ENCODE results near the gene XPOT.
A peak's percentile ranks its signal among the peaks of the same experiment; 100 is the strongest.

Gene XPOT

DNA sequence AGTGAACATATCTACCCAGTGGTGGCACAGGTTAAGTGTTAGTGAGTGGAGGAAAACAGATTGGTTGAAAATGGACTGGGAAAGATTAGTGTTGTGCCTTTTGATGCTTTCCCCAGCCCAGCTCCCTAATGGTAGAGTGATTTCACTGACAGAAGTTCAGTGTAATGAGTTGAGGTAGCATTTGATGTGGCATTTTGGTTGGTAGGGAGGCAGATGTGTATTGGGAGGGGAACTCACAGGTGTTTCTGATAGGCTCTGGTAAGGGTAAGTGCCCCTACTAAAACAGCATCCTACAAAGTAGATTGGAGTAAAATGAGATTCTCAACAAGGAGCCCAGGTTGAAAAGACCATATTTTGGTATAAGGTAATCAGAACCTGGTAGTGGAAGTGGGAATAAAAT, 51.9 kb downstream of the XPOT start:
- Histone ChIP-seq H3K4me1 (peaks cover 24 to 63% (median 40%) of the 10 kb centered on the region in 10 experiments), H3K4me2 (peak overlapping the region in 5 of 11 experiments; percentile 12 to 68 (median 62); a peak in 7 of 22 replicates), H3K27ac (peak overlapping the region in 1 of 11 experiments; percentile 47; a peak in 2 of 22 replicates)

DNA sequence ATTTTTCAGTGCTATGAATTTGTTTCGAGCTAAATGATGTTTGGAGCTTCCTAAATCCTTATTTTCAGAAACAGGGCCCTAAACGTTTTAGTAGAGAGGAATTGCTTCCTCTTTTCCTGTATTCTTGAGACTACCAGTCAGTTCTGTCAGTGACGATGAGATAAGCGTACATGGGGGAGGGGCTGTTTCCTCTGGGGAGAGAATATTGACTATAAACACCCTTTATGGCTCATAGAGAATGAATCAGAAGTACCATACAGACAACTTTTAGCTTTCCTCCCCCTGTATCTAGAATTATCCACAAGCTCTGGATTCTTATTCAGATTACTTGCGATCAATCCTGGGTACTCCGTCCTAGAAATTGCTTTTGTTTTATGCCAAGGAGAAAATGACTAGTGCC, 52.8 kb downstream of the XPOT start:
- peak overlapping the region in 8 of 11 experiments; percentile 12 to 68 (median 58); a peak in 12 of 22 replicates for H3K4me2 ChIP-seq
- H3K9me3 ChIP-seq (replicated peaks in 1 of 11) = no peaks in the 10 kb centered on the region
- peaks cover 0 to 69% (median 37%) of the 10 kb centered on the region in 11 experiments; a peak in 14 of 22 replicates for H4K20me1 ChIP-seq
- peak overlapping the region in 4 of 11 experiments; percentile 0 to 47 (median 14); a peak in 5 of 22 replicates for H3K27ac ChIP-seq
- peaks cover 30 to 64% (median 38%) of the 10 kb centered on the region in 11 experiments for H3K36me3 ChIP-seq
- H3K9ac ChIP-seq = peak overlapping the region in 2 of 11 experiments; percentile 38 to 41; a peak in 1 of 22 replicates
- TF ChIP-seq Cebpa-rat (IDR thresholded peaks at IDR 0.05) = no peak
- no peaks in the 10 kb centered on the region for H3K27me3 ChIP-seq
- H3K4me1 ChIP-seq = peaks cover 18 to 61% (median 37%) of the 10 kb centered on the region in 10 experiments
- H3K4me3 ChIP-seq = no peak overlapping the region; a peak in 1 of 20 replicates

More for the DNA sequence above, 51.9 kb downstream of the XPOT start:
- Histone ChIP-seq H3K4me3 (no peak overlapping the region), H4K20me1 (peaks cover 0 to 61% (median 37%) of the 10 kb centered on the region in 11 experiments; a peak in 14 of 22 replicates), H3K27me3 (no peaks in the 10 kb centered on the region), H3K36me3 (peaks cover 23 to 55% (median 31%) of the 10 kb centered on the region in 11 experiments; a peak in 20 of 22 replicates), H3K9me3 (replicated peaks in 1 of 11) (no peaks in the 10 kb centered on the region), H3K9ac (peak overlapping the region in 2 of 11 experiments; percentile 31 to 36; a peak in 1 of 22 replicates)
- no peak for TF ChIP-seq Cebpa-rat (IDR thresholded peaks at IDR 0.05)

DNA sequence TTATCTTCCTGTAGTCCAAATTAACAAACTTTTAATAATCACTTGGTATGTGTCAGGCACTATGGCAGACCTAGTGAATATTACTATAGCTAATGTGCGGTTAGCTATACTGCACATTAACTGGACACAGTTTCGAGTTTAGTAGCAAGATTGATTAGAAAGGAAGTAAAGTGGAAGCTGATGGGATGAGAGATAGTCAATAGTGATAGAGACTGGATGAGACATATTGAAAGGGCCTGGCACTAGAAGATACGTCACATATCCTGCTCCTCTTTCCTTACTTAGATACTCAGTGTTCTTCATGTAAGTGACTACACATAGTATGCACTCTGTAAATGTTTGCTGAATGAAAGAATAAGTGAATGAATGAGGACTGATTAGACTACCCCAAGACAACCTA, 53.3 kb downstream of the XPOT start:
- Histone ChIP-seq H3K9me3 (replicated peaks in 1 of 11) (no peaks in the 10 kb centered on the region), H3K27me3 (no peaks in the 10 kb centered on the region), H4K20me1 (peaks cover 0 to 71% (median 37%) of the 10 kb centered on the region in 11 experiments; a peak in 14 of 22 replicates), H3K4me1 (peaks cover 18 to 61% (median 37%) of the 10 kb centered on the region in 10 experiments), H3K4me2 (peak overlapping the region in 7 of 11 experiments; percentile 12 to 68 (median 61); a peak in 11 of 22 replicates), H3K9ac (0 out of 22 replicates have a peak overlapping the region, but pooled peaks of 1 of the 11 experiments have one; percentile 41), H3K36me3 (peaks cover 32 to 68% (median 39%) of the 10 kb centered on the region in 11 experiments), H3K27ac (peak overlapping the region in 4 of 11 experiments; percentile 0 to 47 (median 14); a peak in 5 of 22 replicates), H3K4me3 (no peak overlapping the region)
- no peak for TF ChIP-seq Cebpa-rat (IDR thresholded peaks at IDR 0.05)

DNA sequence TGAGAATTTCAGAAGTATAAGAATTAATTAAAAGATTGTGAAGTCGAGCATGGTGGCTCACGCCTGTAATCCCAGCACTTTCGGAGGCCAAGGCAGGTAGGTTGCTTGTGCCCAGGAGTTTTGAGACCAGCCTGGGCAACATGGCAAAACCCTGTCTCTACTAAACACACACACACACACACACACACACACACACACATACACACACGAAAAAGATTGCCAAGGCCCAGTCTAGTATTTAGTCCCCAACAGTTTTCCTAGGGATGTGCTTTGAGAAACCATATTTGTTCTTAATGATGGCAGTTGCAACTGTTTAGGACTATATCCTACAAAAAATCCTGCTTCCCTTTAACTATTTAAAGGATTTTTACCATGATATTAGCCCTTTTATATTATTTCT, 53.7 kb downstream of the XPOT start:
- H3K27ac ChIP-seq = peak overlapping the region in 1 of 11 experiments; percentile 26; a peak in 2 of 22 replicates
- peaks cover 18 to 61% (median 37%) of the 10 kb centered on the region in 10 experiments for H3K4me1 ChIP-seq
- H3K36me3 ChIP-seq = peaks cover 36 to 73% (median 43%) of the 10 kb centered on the region in 11 experiments

DNA sequence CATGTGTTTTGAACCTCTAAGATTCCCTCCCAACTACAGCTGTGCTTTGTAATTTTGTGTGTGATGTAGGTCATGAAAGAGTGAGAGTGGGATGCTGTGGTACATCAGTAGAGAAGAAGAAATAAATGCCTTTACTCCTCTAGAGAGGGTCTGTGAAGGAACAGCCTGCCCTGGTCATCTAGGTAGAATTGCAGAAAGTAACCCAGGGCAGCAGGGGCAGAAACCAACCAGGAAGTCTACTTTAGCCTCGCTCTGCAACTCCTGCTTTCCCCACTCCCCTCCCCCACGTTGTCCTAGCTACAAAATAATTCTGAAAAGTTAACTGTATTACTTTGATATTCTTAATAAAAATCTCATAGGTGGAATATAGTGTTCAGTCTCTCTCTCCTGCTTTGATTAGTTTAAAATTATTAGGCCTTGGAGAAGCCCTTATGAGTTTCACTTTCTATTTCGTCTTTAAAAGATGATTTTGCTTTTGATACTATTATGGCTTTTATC, 55.3 kb downstream of the XPOT start:
- TF ChIP-seq Cebpa-rat (IDR thresholded peaks at IDR 0.05) = no peak
- H3K9ac ChIP-seq = peak overlapping the region; percentile 24 to 79 (median 65)
- H3K4me2 ChIP-seq = peak overlapping the region; percentile 50 to 91 (median 80)
- peak overlapping the region; percentile 33 to 84 (median 66); a peak in 21 of 22 replicates for H3K27ac ChIP-seq
- H3K9me3 ChIP-seq (replicated peaks in 1 of 11) = no peaks in the 10 kb centered on the region
- peak overlapping the region; percentile 2 to 57 (median 44); a peak in 16 of 20 replicates for H3K4me3 ChIP-seq
- no peaks in the 10 kb centered on the region for H3K27me3 ChIP-seq
- H3K36me3 ChIP-seq = peaks cover 51 to 88% (median 58%) of the 10 kb centered on the region in 11 experiments
- H4K20me1 ChIP-seq = peaks cover 0 to 55% (median 29%) of the 10 kb centered on the region in 11 experiments; a peak in 14 of 22 replicates
- peaks cover 11 to 48% (median 29%) of the 10 kb centered on the region in 10 experiments for H3K4me1 ChIP-seq

More for the DNA sequence above, 53.7 kb downstream of the XPOT start:
- Histone ChIP-seq H3K9me3 (replicated peaks in 1 of 11) (no peaks in the 10 kb centered on the region), H4K20me1 (peaks cover 0 to 71% (median 37%) of the 10 kb centered on the region in 11 experiments; a peak in 14 of 22 replicates), H3K4me3 (no peak overlapping the region), H3K9ac (no peak overlapping the region), H3K27me3 (no peaks in the 10 kb centered on the region), H3K4me2 (peak overlapping the region in 3 of 11 experiments; percentile 56 to 68 (median 62); a peak in 3 of 22 replicates)
- no peak for TF ChIP-seq Cebpa-rat (IDR thresholded peaks at IDR 0.05)

DNA sequence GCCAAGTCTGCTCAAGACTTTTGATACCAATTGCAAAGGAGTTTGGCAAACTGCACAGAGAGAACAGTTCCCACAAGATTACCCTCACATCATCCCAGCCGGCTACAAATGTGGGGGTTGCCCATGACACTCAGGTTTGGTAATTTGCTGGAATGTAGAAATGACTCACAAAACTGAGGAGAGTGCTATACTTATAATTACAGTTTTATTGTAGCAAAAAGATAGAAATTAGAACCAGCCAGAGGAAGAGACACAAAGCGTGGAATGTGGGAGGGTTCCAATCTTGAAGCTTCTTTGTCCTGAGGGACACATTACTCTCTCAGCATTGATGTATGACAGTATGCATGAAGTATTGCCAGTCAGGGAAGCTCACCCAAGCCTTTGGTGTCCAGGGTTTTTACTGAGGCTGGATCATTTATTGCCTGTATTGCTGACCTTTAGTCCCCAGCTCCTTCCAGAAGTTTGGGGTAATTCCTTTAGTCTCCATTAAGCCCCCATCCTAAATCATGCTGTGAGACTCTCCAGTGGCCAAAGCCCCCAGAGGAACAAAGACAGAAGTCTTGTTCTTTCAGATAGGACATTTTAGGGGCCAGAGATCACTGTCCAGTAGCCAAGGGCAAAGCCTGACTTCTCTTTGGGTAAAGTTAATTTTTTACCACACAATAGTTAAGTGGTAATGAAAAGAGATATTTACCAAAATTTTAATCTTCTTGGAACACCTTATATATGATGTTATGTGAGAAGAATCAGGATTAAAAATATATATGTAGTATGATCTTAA, 57.6 kb downstream of the XPOT start:
- peaks cover 63 to 93% (median 71%) of the 10 kb centered on the region in 11 experiments for H3K36me3 ChIP-seq
- no peak overlapping the region for H3K4me3 ChIP-seq
- peaks cover 11 to 27% (median 19%) of the 10 kb centered on the region in 10 experiments for H3K4me1 ChIP-seq
- H3K27ac ChIP-seq = no peak overlapping the region
- H3K9ac ChIP-seq = no peak overlapping the region
- H3K4me2 ChIP-seq = no peak overlapping the region
- H4K20me1 ChIP-seq = peaks cover 0 to 35% (median 20%) of the 10 kb centered on the region in 11 experiments; a peak in 11 of 22 replicates
- TF ChIP-seq Cebpa-rat (IDR thresholded peaks at IDR 0.05) = no peak
- H3K9me3 ChIP-seq (replicated peaks in 1 of 11) = no peaks in the 10 kb centered on the region
- no peaks in the 10 kb centered on the region for H3K27me3 ChIP-seq

DNA sequence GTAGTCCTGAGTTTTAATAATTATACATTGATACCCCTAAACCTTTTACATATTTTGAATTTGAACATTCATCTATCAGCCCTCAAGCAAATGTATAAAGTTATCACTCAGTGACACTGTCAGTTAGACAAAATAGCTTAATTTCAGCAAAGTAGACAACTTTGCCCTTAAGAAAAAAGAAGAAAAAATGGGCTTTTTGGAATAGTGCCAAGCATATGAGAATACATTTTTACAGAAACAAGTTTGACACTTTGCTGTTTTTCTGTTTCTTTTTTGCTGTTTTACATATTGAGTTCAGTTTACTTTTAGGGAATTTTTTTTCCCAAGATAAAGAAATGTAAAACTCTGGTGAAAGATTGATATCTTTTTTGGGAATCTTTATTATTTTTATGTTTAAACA, 62.0 kb downstream of the XPOT start:
- H3K4me3 ChIP-seq = no peak overlapping the region
- H3K4me1 ChIP-seq = no peaks in the 10 kb centered on the region
- no peaks in the 10 kb centered on the region for H3K27me3 ChIP-seq
- H4K20me1 ChIP-seq = peaks cover 0 to 21% (median 4%) of the 10 kb centered on the region in 11 experiments; a peak in 8 of 22 replicates
- no peak overlapping the region for H3K27ac ChIP-seq
- H3K9ac ChIP-seq = no peak overlapping the region
- H3K4me2 ChIP-seq = no peak overlapping the region
- TF ChIP-seq Cebpa-rat (IDR thresholded peaks at IDR 0.05) = no peak
- H3K9me3 ChIP-seq (replicated peaks in 1 of 11) = no peaks in the 10 kb centered on the region
- H3K36me3 ChIP-seq = peaks cover 86 to 100% (median 94%) of the 10 kb centered on the region in 11 experiments

DNA sequence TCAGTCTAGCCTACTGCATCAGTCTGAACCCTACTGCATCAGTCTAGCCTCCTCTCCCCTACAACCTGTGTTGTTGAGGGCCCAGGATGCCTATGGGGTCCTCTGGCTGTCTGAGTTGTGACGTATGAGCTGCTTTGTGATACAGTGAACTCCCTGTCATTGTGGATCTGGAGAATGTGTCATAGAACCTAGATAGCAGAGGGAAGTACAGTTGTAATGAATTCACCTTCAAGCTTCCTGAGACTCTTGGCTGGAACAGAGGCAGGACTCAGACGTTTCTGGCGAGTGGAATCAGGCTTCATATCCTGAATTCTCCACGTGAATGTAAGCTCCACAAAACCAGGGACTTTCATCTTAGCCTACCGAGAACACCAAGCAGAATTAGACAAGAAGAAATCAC, 64.8 kb downstream of the XPOT start:
- Histone ChIP-seq H4K20me1 (peaks cover 0 to 19% (median 4%) of the 10 kb centered on the region in 11 experiments; a peak in 6 of 22 replicates), H3K36me3 (peaks cover 84 to 100% (median 95%) of the 10 kb centered on the region in 11 experiments), H3K9ac (no peak overlapping the region), H3K4me1 (no peaks in the 10 kb centered on the region), H3K4me3 (no peak overlapping the region), H3K27me3 (no peaks in the 10 kb centered on the region), H3K9me3 (replicated peaks in 1 of 11) (peaks cover 0 to 6% (median 0%) of the 10 kb centered on the region in 11 experiments; a peak in 3 of 22 replicates), H3K27ac (no peak overlapping the region), H3K4me2 (no peak overlapping the region)
- TF ChIP-seq Cebpa-rat (IDR thresholded peaks at IDR 0.05) = no peak

Measured in BLaER1 treated with 17β-estradiol and CSF1 and Interleukin-3, amounts not matched to agents 10 nM and 100 nM (cell line).